ENCODE results near the gene LRRC74A. TPM values are rescaled to one million over a fixed set of nuclear protein-coding genes. Genes with fewer than 3 reads are reported as not detected.

LRRC74A gene
- total RNA-seq = 0.11 TPM in 1 of 2 replicates, not detected in the other

GRCh38 chr14:76826122-76826521, at the start of gene LRRC74A:
Gene LRRC74A (plus strand): TSS chr14:76826408. CDS start chr14:76826698, 290 bp downstream.

DNA sequence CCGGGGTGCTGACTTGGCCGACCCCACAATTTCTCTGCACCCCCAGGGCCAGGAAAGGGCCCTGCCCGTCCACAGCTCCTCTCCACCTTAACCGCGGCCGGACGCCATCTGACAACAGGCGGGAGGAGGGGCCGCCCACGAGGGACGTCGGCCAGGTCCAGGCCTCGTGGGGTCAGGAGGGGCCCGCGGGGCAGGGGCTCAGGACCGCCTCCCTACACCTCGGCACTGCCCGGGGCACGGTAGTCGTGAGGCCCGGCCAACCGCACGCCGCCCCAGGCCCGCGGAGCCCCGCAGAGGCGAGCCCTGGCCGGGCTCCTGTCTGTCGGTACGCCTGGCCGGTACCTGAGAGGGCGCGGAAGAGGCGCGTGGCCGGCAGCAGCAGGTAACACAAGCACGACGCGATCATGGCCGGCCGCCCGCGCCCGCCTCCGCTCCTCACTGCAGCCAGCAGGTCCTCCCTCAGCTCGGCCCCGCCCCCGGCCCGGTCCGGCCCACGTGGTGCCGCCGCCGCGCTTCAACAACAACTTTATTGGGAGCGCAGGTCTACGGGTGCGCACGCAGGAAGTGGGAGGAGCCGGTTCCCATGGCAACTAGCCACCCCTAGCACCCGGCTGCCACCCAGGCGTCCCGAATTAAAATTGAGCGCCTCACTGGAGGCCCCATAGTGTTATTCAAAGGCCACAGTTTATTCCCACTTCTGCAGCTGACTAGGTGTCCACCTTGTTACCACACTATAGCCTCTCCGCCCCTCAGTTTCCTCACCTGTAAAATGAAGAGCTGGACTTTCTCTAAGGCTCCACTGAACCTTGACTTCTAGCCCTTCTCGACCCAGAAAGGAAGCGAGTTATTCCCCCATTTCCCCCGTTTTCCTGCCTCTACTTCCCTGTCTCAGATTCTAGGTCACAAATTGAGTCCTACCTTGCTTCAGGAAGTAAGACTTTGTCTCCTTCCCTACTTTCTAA, 13.5 kb upstream of the LRRC74A start, which contains the start of gene ANGEL1:
TSS of gene ANGEL1 (minus strand) at position 461 of the 962 bp plus-strand sequence. CDS start at position 406, 55 bp downstream.

Other genes with a start within 250 kb of the LRRC74A start
- 2.8 and 6.4 TPM in 2 replicates for gene VASH1, start 64.9 kb upstream of the LRRC74A start, total RNA-seq
- 6.1 and 7.2 TPM in 2 replicates for gene ANGEL1, start 13.5 kb upstream of the LRRC74A start, total RNA-seq
- 28.7 and 44.0 TPM in 2 replicates for gene IRF2BPL, start 202.3 kb downstream of the LRRC74A start, total RNA-seq

All from uterine smooth muscle cell (primary cell).